HEK293T (cell line): ENCODE measurements around the gene THAP4.

ENCODE experiments used
- CTCF ChIA-PET: fragments of 350-600 bp; formaldehyde crosslinking; extraction: SDS; loops from one replicate; lab custom pipeline; 2021; ENCODE audit warnings: antibody characterized with exemption, inconsistent platforms; lab: Yijun Ruan, JAX
- POLR2A ChIA-PET: fragments of 350-600 bp; formaldehyde crosslinking; extraction: SDS; loops from one replicate; lab custom pipeline; 2020; ENCODE audit warnings: antibody characterized with exemption, inconsistent platforms; lab: Yijun Ruan, JAX
- DNase-seq: peaks from one replicate; pipeline ENCODE4 v3.0.0; 2012; ENCODE audit warnings: mixed read lengths; ENCODE audit errors: extremely low spot score
- ARNT ChIP-seq: fragments of 450-650 bp; IDR thresholded peaks from 2 replicates; pipeline ENCODE4 v1.6.1; 2017; ENCODE audit warnings: mild to moderate bottlenecking
- BHLHE40 ChIP-seq: fragments of 450-650 bp; IDR thresholded peaks from 2 replicates; pipeline ENCODE4 v1.6.1; 2016; ENCODE audit warnings: mild to moderate bottlenecking, moderate library complexity, borderline replicate concordance
- CTBP1 ChIP-seq: fragments of 450-650 bp; IDR thresholded peaks from 2 replicates; pipeline ENCODE4 v1.6.1; 2016; ENCODE audit warnings: borderline replicate concordance
- ELF4 ChIP-seq: fragments of 450-650 bp; IDR thresholded peaks from 2 replicates; pipeline ENCODE4 v1.6.1; 2017; ENCODE audit warnings: antibody characterized with exemption
- FOXA1 ChIP-seq: fragments of 450-650 bp; IDR thresholded peaks from 2 replicates; pipeline ENCODE4 v1.6.1; 2016; ENCODE audit warnings: mild to moderate bottlenecking
- FOXK2 ChIP-seq: fragments of 450-650 bp; IDR thresholded peaks from 2 replicates; pipeline ENCODE4 v1.6.1; 2016; ENCODE audit warnings: mild to moderate bottlenecking
- FOXM1 ChIP-seq: fragments of 450-650 bp; IDR thresholded peaks from 2 replicates; pipeline ENCODE4 v1.6.1; 2017; ENCODE audit warnings: mild to moderate bottlenecking, borderline replicate concordance
- HDGF ChIP-seq: fragments of 450-650 bp; IDR thresholded peaks from 2 replicates; pipeline ENCODE4 v1.6.1; 2017; ENCODE audit warnings: antibody characterized with exemption, borderline replicate concordance
- L3MBTL2 ChIP-seq: fragments of 450-650 bp; conservative IDR thresholded peaks from 2 replicates; pipeline ENCODE4 v1.6.1; 2016; ENCODE audit warnings: mild to moderate bottlenecking
- LEF1 ChIP-seq: fragments of 450-650 bp; IDR thresholded peaks from 2 replicates; pipeline ENCODE4 v1.6.1; 2017; ENCODE audit warnings: mild to moderate bottlenecking, borderline replicate concordance
- NFRKB ChIP-seq: fragments of 450-650 bp; IDR thresholded peaks from 2 replicates; pipeline ENCODE4 v1.6.1; 2016; ENCODE audit warnings: mild to moderate bottlenecking, moderate library complexity
- PKNOX1 ChIP-seq: fragments of 450-650 bp; IDR thresholded peaks from 2 replicates; pipeline ENCODE4 v1.6.1; 2016
- SP1 ChIP-seq: fragments of 450-650 bp; IDR thresholded peaks from 2 replicates; pipeline ENCODE4 v1.6.1; 2017
- SUZ12 ChIP-seq: fragments of 450-650 bp; IDR thresholded peaks from 2 replicates; pipeline ENCODE4 v1.6.1; 2016; ENCODE audit warnings: mild to moderate bottlenecking
- TARDBP ChIP-seq: fragments of 450-650 bp; IDR thresholded peaks from 2 replicates; pipeline ENCODE4 v1.6.1; 2016
- ZNF384 ChIP-seq: fragments of 450-650 bp; IDR thresholded peaks from 2 replicates; pipeline ENCODE4 v1.6.1; 2016

THAP4 gene

GRCh38 chr2:241563981-241564595 is 72.9 kb downstream of the THAP4 start:
- DNase-seq, result no peak
- CTCF ChIA-PET, result no interaction called here
- TF ChIP-seq FOXK2 (no peak), LEF1 (no peak), HDGF (no peak), FOXM1 (no peak), FOXA1 (no peak), ZNF384 (no peak), TARDBP (no peak), CTBP1 (no peak), NFRKB (no peak), SP1 (no peak), L3MBTL2 (no peak)
- POLR2A ChIA-PET, result no interaction called here

- DNase-seq, result no peak
- ChIA-PET POLR2A (no interaction called here), CTCF (no interaction called here)
- TF ChIP-seq L3MBTL2 (no peak), SP1 (no peak), LEF1 (no peak), FOXA1 (no peak), FOXK2 (no peak), BHLHE40 (no peak), ARNT (no peak), NFRKB (no peak), SUZ12 (no peak), ELF4 (no peak), FOXM1 (no peak), CTBP1 (no peak)
Observed at GRCh38 chr2:241563571-241563980, 73.4 kb downstream of the THAP4 start.

GRCh38 chr2:241563031-241563507 is 73.9 kb downstream of the THAP4 start:
- no peak for DNase-seq
- POLR2A ChIA-PET, result no interaction called here
- TF ChIP-seq ARNT, result no peak
- no peak for TF ChIP-seq ZNF384
- no peak for TF ChIP-seq SP1
- TF ChIP-seq CTBP1, result no peak
- TF ChIP-seq ELF4, result no peak
- no peak for TF ChIP-seq NFRKB
- TF ChIP-seq HDGF, result no peak
- TF ChIP-seq TARDBP, result no peak
- no peak for TF ChIP-seq FOXM1
- CTCF ChIA-PET, result no interaction called here

- TF ChIP-seq ELF4 (no peak), FOXA1 (no peak), BHLHE40 (no peak), FOXK2 (no peak)
- CTCF ChIA-PET, result no interaction called here
- POLR2A ChIA-PET, result no interaction called here
- no peak for DNase-seq
Observed at GRCh38 chr2:241562269-241562891, 74.6 kb downstream of the THAP4 start.

- no peak for DNase-seq
- ChIA-PET CTCF (no interaction called here), POLR2A (no interaction called here)
- no peak for TF ChIP-seq PKNOX1
- TF ChIP-seq LEF1, result no peak
- TF ChIP-seq SUZ12, result no peak
- no peak for TF ChIP-seq NFRKB
- TF ChIP-seq CTBP1, result no peak
- no peak for TF ChIP-seq L3MBTL2
- no peak for TF ChIP-seq ELF4
- TF ChIP-seq FOXM1, result no peak
- no peak for TF ChIP-seq ZNF384
- no peak for TF ChIP-seq TARDBP
- no peak for TF ChIP-seq BHLHE40
- TF ChIP-seq FOXK2, result no peak
- no peak for TF ChIP-seq ARNT
Observed at GRCh38 chr2:241561832-241562231, 75.1 kb downstream of the THAP4 start.

GRCh38 chr2:241560883-241561474 is 76.0 kb downstream of the THAP4 start:
- no peak for DNase-seq
- TF ChIP-seq FOXM1 (no peak), FOXA1 (no peak), SUZ12 (no peak), CTBP1 (no peak), ZNF384 (no peak), FOXK2 (no peak), ARNT (no peak), BHLHE40 (no peak), PKNOX1 (no peak), SP1 (no peak), L3MBTL2 (no peak), ELF4 (no peak), TARDBP (no peak), NFRKB (no peak), LEF1 (no peak), HDGF (no peak)
- POLR2A ChIA-PET, result no interaction called here
- CTCF ChIA-PET, result no interaction called here
